CD4-positive, alpha-beta memory T cell (primary cell): ENCODE data around the gene DALRD3. TPM values are rescaled to one million over a fixed set of nuclear protein-coding genes. Genes with fewer than 3 reads are reported as not detected.

Experiments used
- CTCF ChIA-PET: fragments of 350-600 bp; sonication (Branson Sonifier 250); formaldehyde crosslinking; loops from one replicate; lab custom pipeline; 2021; ENCODE audit warnings: inconsistent platforms; ENCODE audit not compliant: partially characterized antibody; lab: Charles Lee
- POLR2A ChIA-PET: fragments of 350-600 bp; sonication (Branson Sonifier 250); formaldehyde crosslinking; loops from one replicate; lab custom pipeline; 2021; ENCODE audit not compliant: partially characterized antibody; lab: Charles Lee
- DNase-seq, 5 donors: peaks; one replicate each; pipeline versions ENCODE4 v3.0.0 to v3.0.0-alpha.2; 2020 to 2022; ENCODE audit warnings: mixed read lengths in 1 of 5
- H3K27ac ChIP-seq: one replicate; pipeline ENCODE4 v1.7.0; 2013; ENCODE audit warnings: low read depth, low read length
- H3K27me3 ChIP-seq: 2 replicates; pipeline ENCODE4 v1.7.0; 2013; ENCODE audit warnings: mild to moderate bottlenecking, low read length, moderate library complexity; ENCODE audit not compliant: insufficient read depth
- H3K36me3 ChIP-seq: 2 replicates; pipeline ENCODE4 v1.7.0; 2013; ENCODE audit warnings: mild to moderate bottlenecking, low read length, moderate library complexity; ENCODE audit not compliant: insufficient read depth
- H3K4me1 ChIP-seq: 2 replicates; pipeline ENCODE4 v1.7.0; 2013; ENCODE audit warnings: mild to moderate bottlenecking, low read length, moderate library complexity; ENCODE audit not compliant: insufficient read depth
- H3K4me3 ChIP-seq, 2 donors: one replicate each; pipeline ENCODE4 v1.7.0; 2013; ENCODE audit warnings: low read length in 2 of 2, mild to moderate bottlenecking in 1 of 2
- H3K9me3 ChIP-seq, 2 donors: one replicate each; pipeline ENCODE4 v1.7.0; 2013; ENCODE audit warnings: low read length in 2 of 2, control low read depth in 1 of 2; ENCODE audit not compliant: control insufficient read depth in 1 of 2
- H3K27ac Mint-ChIP-seq, 7 donors: one replicate each; pipeline ENCODE4 v1.8.0; 2020 to 2021; ENCODE audit warnings: mixed read lengths in 7 of 7, mild to moderate bottlenecking in 6 of 7, inconsistent platforms in 3 of 7, moderate library complexity in 3 of 7
- H3K27me3 Mint-ChIP-seq, 2 donors: one replicate each; pipeline ENCODE4 v1.8.0; 2020 to 2021; ENCODE audit warnings: mixed read lengths in 2 of 2
- H3K36me3 Mint-ChIP-seq, 2 donors: one replicate each; pipeline ENCODE4 v1.8.0; 2020 to 2021; ENCODE audit warnings: mixed read lengths in 2 of 2, inconsistent platforms in 1 of 2, mild to moderate bottlenecking in 1 of 2
- H3K4me1 Mint-ChIP-seq, 4 donors: one replicate each; pipeline ENCODE4 v1.8.0; 2020 to 2021; ENCODE audit warnings: mixed read lengths in 4 of 4, mild to moderate bottlenecking in 1 of 4
- H3K4me3 Mint-ChIP-seq, 8 donors: one replicate each; pipeline ENCODE4 v1.8.0; 2020 to 2021; ENCODE audit warnings: mixed read lengths in 8 of 8, mild to moderate bottlenecking in 7 of 8, moderate library complexity in 6 of 8, inconsistent platforms in 3 of 8
- H3K9me3 Mint-ChIP-seq, 8 donors: one replicate each; pipeline ENCODE4 v1.8.0; 2020 to 2021; ENCODE audit warnings: mixed read lengths in 8 of 8, mild to moderate bottlenecking in 5 of 8, inconsistent platforms in 3 of 8, moderate library complexity in 1 of 8
- intact Hi-C: fragments of 100-400 bp; cut with micrococcal nuclease; formaldehyde crosslinking; loops from one replicate; pipeline ENCODE4 v1.15.1; 2023
- polyA plus RNA-seq, 2 donors: library from polyadenylated mRNA; unstranded; fragments of 300-500 nt; fragmentation: Illumina TruSeq; gene quantifications; one replicate each; pipeline ENCODE4 v1.2.3, GENCODE V29; 2021
- total RNA-seq, 2 experiments: library from RNA; stranded (reverse); gene quantifications; one replicate each; pipeline ENCODE4 v1.2.3, GENCODE V29; 2021

DALRD3 gene
- total and polyA plus RNA-seq, 4 experiments from 2014 or later: 31.2 to 41.3 (median 32.5) TPM

DNA sequence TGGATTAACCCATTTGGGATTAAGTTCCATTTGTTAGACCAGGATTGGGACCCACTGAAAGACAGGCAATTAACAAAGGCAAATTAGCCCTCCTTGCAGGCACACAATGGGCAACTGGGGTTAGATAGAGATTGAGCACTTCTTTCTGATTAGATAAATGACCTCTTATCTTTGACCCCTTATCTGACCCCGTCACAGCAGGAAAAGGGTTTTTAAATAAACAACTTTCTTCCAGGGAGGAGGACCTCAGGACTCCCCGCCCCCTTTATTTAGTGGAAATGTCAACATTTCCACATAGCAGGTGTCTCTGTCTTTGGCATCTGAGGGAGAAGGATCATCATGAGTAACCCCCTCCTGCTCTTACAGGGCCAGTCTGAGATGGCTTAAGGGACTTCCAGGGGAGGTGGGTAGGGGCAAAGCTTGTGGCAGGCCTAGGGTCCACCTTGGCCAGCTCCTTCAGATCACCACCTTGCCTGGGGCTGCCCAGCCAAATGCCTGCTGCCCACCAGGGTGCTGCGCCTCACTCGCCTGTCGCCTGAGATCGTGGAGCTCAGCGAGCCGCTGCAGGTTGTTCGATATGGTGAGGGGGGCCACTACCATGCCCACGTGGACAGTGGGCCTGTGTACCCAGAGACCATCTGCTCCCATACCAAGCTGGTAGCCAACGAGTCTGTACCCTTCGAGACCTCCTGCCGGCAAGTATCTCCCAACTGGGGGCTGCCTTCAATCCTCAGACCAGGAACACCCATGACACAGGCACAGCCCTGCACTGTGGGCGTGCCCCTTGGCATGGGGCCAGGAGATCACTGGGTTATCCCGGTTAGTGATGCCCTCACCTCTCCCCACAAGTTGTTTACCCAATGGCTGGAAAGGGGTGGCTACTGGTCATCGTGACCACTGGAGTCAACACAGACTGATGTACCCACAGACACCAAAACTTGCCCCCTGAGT is 13.8 kb downstream of the DALRD3 start:
- peaks cover 0 to 2% (median 0%) of the 10 kb centered on the region in 8 donors for H3K9me3 Mint-ChIP-seq
- Histone ChIP-seq H3K36me3 (no peaks in the 10 kb centered on the region), H3K27ac (no peak overlapping the region), H3K27me3 (no peaks in the 10 kb centered on the region), H3K4me1 (peaks cover 20% of the 10 kb centered on the region), H3K4me3 (no peak overlapping the region), H3K9me3 (no peaks in the 10 kb centered on the region)
- peak overlapping the region in 1 of 8 donors; percentile 4 for H3K4me3 Mint-ChIP-seq
- no peaks in the 10 kb centered on the region for H3K27me3 Mint-ChIP-seq
- ChIA-PET POLR2A (interaction anchor here (0.9 to 22.1 kb wide), 3 partner anchors 13 to 68 kb away, joined by 3 to 629 read pairs (median 191); partner anchors contain the start of genes DALRD3, IMPDH2, NDUFAF3 and P4HTM), CTCF (interaction anchor here (6.4 to 10.3 kb wide), 2 partner anchors 16 to 17 kb away, joined by 136 to 173 read pairs; partner anchors contain the start of genes DALRD3, NDUFAF3 and P4HTM)
- peaks cover 16 to 31% (median 22%) of the 10 kb centered on the region in 4 donors for H3K4me1 Mint-ChIP-seq
- DNase-seq: no peak
- H3K36me3 Mint-ChIP-seq: peaks cover 0 to 15% of the 10 kb centered on the region in 2 donors
- intact Hi-C loops: loop anchor here (5.0 kb wide), 1 partner anchor 317 kb away; the partner anchor contains the start of gene NCKIPSD
- H3K27ac Mint-ChIP-seq: peak overlapping the region in 3 of 7 donors; percentile 61 to 68 (median 63)

GRCh38 chr3:49001155-49001554 is 17.2 kb downstream of the DALRD3 start:
- Histone ChIP-seq H3K36me3 (peaks cover 4% of the 10 kb centered on the region), H3K27me3 (no peaks in the 10 kb centered on the region), H3K4me3 (no peak overlapping the region), H3K4me1 (peaks cover 2% of the 10 kb centered on the region), H3K27ac (no peak overlapping the region), H3K9me3 (no peaks in the 10 kb centered on the region)
- Mint-ChIP-seq H3K36me3 (peaks cover 0 to 5% of the 10 kb centered on the region in 2 donors), H3K4me1 (peaks cover under 1 to 3% (median 1%) of the 10 kb centered on the region in 4 donors), H3K27me3 (no peaks in the 10 kb centered on the region), H3K27ac (peak overlapping the region in 3 of 7 donors; percentile 53 to 73 (median 67)), H3K4me3 (no peak overlapping the region), H3K9me3 (peaks cover 0 to under 1% (median 0%) of the 10 kb centered on the region in 8 donors)
- intact Hi-C loops: no loop called here
- ChIA-PET POLR2A (interaction anchor here (1.0 to 22.1 kb wide), 3 partner anchors 12 to 20 kb away, joined by 4 to 629 read pairs (median 4); partner anchors contain the start of genes DALRD3, IMPDH2 and NDUFAF3), CTCF (interaction anchor here (0.7 to 1.9 kb wide), 3 partner anchors 9 to 13 kb away, joined by 3 to 6 read pairs (median 4); no protein-coding TSS in a partner anchor)
- DNase-seq: peak in 1 of 5 donors; percentile 2

DNA sequence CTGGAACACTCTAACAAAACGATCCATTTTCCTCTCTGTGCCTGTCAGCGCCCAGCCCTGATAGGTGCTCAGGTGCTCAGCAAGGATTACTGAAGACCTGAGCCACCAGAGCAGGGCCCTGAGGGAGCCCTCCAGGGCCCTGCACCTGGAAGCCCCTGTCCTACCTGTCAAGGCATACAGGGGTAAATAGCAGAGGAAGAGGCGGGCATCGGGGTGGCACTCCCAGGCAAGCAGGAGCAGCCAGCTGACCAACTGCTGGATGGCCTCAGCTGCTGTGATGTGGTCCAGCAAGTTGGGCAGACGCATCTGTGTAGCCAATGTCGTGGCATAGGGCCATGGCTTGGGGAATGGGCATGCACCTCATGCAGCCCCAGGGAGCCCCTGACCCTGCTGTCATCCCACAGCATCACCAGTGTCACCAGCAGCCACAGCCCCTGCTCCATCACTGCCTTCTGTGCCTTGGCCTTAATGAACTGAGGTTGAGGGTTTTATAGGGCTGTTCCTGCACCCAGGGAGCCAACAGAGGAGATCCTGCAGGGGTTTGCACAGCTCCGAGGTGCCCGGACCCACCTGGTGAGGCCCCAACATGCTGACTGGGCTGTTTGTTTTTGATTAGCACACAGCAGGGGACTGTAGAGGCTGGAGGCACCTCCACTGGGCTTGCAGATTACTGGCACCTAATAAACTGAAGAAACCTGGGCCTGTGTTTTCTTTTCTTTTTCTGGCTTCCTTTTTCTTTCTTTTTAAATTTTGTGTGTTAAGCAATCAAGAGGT is 19.1 kb downstream of the DALRD3 start:
- peaks cover 0 to 2% (median 0%) of the 10 kb centered on the region in 8 donors for H3K9me3 Mint-ChIP-seq
- H3K27ac Mint-ChIP-seq: peak overlapping the region in 5 of 7 donors; percentile 8 to 84 (median 78)
- Histone ChIP-seq H3K36me3 (peaks cover 4% of the 10 kb centered on the region), H3K4me1 (no peaks in the 10 kb centered on the region), H3K27me3 (no peaks in the 10 kb centered on the region), H3K27ac (no peak overlapping the region), H3K9me3 (no peaks in the 10 kb centered on the region), H3K4me3 (no peak overlapping the region)
- peaks cover 3 to 10% (median 6%) of the 10 kb centered on the region in 4 donors for H3K4me1 Mint-ChIP-seq
- CTCF ChIA-PET: interaction anchor here (4.1 kb wide), 1 partner anchor 11 kb away, joined by 14 read pairs; no protein-coding TSS in a partner anchor
- H3K4me3 Mint-ChIP-seq: no peak overlapping the region
- POLR2A ChIA-PET: interaction anchor here (1.1 to 2.0 kb wide), 2 partner anchors 8 to 10 kb away, joined by 3 to 4 read pairs; no protein-coding TSS in a partner anchor
- no peaks in the 10 kb centered on the region for H3K27me3 Mint-ChIP-seq
- intact Hi-C loops: no loop called here
- H3K36me3 Mint-ChIP-seq: peaks cover 3 to 13% of the 10 kb centered on the region in 2 donors
- no peak for DNase-seq

GRCh38 chr3:48997714-48998637 is 20.4 kb downstream of the DALRD3 start:
- POLR2A ChIA-PET: interaction anchor here (0.6 to 15.0 kb wide), 5 partner anchors 9 to 105 kb away, joined by 3 to 377 read pairs (median 8); partner anchors contain the start of genes DALRD3, IMPDH2, NDUFAF3 and WDR6
- no peak overlapping the region for H3K27ac ChIP-seq
- Mint-ChIP-seq H3K27me3 (no peaks in the 10 kb centered on the region), H3K4me3 (no peak overlapping the region), H3K36me3 (peaks cover 3 to 19% of the 10 kb centered on the region in 2 donors), H3K9me3 (peaks cover 0 to 2% (median 0%) of the 10 kb centered on the region in 8 donors), H3K27ac (peak overlapping the region in 2 of 7 donors; percentile 9 to 56), H3K4me1 (peaks cover 6 to 23% (median 15%) of the 10 kb centered on the region in 4 donors)
- intact Hi-C loops: no loop called here
- no peaks in the 10 kb centered on the region for H3K9me3 ChIP-seq
- H3K4me1 ChIP-seq: peaks cover 9% of the 10 kb centered on the region
- H3K27me3 ChIP-seq: no peaks in the 10 kb centered on the region
- DNase-seq: no peak
- H3K4me3 ChIP-seq: no peak overlapping the region
- peaks cover 4% of the 10 kb centered on the region for H3K36me3 ChIP-seq
- CTCF ChIA-PET: interaction anchor here (4.1 kb wide), 1 partner anchor 10 kb away, joined by 14 read pairs; no protein-coding TSS in a partner anchor

DNA sequence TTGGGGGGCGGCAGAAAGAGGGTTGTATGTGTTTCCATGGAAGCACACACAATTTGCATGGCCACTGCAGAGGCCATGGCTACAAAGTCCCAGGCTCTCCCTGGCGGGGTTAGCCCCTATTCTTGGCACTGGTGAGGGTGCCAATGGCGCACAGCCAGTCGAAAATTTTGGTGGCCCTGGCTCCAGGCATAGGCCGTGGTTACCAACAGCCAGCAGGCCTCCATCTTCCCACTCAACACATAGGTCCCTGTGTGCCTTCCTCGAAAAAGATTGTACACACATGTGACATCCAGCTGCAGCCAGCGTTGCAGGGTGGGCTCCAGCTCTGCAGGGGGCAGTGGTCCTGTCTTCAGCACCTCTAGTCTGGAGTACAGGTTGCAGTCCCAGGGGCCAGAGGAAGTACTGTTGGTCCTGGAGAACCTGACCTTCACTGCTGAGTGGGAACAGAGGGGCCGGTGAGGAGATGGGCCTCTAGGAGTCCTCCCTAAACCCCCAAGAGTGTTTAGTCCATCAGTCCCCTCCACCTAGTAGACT is 21.2 kb downstream of the DALRD3 start:
- Histone ChIP-seq H3K4me1 (peaks cover 11% of the 10 kb centered on the region), H3K9me3 (no peaks in the 10 kb centered on the region), H3K4me3 (no peak overlapping the region), H3K27me3 (no peaks in the 10 kb centered on the region), H3K36me3 (peaks cover 4% of the 10 kb centered on the region), H3K27ac (no peak overlapping the region)
- no peak for DNase-seq
- no peaks in the 10 kb centered on the region for H3K27me3 Mint-ChIP-seq
- H3K4me3 Mint-ChIP-seq: no peak overlapping the region
- ChIA-PET POLR2A (interaction anchor here (1.1 to 15.0 kb wide), 5 partner anchors 8 to 97 kb away, joined by 3 to 377 read pairs (median 8); partner anchors contain the start of genes DALRD3, IMPDH2, NDUFAF3 and QRICH1), CTCF (interaction anchor here (1.7 to 4.1 kb wide), 3 partner anchors 9 to 25 kb away, joined by 6 to 14 read pairs (median 13); partner anchors contain the start of genes NDUFAF3 and WDR6)
- intact Hi-C loops: no loop called here
- peaks cover 0 to 2% (median 0%) of the 10 kb centered on the region in 8 donors for H3K9me3 Mint-ChIP-seq
- peaks cover 6 to 24% (median 15%) of the 10 kb centered on the region in 4 donors for H3K4me1 Mint-ChIP-seq
- peaks cover 3 to 19% of the 10 kb centered on the region in 2 donors for H3K36me3 Mint-ChIP-seq
- H3K27ac Mint-ChIP-seq: peak overlapping the region in 1 of 7 donors; percentile 9
